ACC112 (cell line): ENCODE results near the gene SNORC.

ENCODE experiments used
- H2AFZ ChIP-seq: fragments of 200-600 bp; sonication (generic); one replicate; pipeline ENCODE4 v1.6.0; 2017; ENCODE audit warnings: antibody characterized with exemption, low read length; ENCODE audit not compliant: unreplicated experiment
- H3K27ac ChIP-seq: fragments of 200-600 bp; sonication (generic); 2 replicates; pipeline ENCODE4 v1.5.1; 2014; ENCODE audit warnings: low read depth, mild to moderate bottlenecking, antibody characterized with exemption, low read length, moderate library complexity
- H3K27me3 ChIP-seq: fragments of 200-600 bp; sonication (generic); 2 replicates; pipeline ENCODE4 v1.6.1; 2014; ENCODE audit warnings: mild to moderate bottlenecking, antibody characterized with exemption, low read length, moderate library complexity, mixed read lengths; ENCODE audit not compliant: insufficient read depth
- H3K36me3 ChIP-seq: fragments of 200-600 bp; sonication (generic); 2 replicates; pipeline ENCODE4 v1.6.1; 2016; ENCODE audit warnings: mild to moderate bottlenecking, antibody characterized with exemption, low read length, moderate library complexity, mixed read lengths; ENCODE audit not compliant: insufficient read depth
- H3K4me1 ChIP-seq: fragments of 200-600 bp; sonication (generic); one replicate; pipeline ENCODE4 v1.6.1; 2016; ENCODE audit warnings: low read length, mixed read lengths; ENCODE audit not compliant: insufficient read depth, unreplicated experiment, control insufficient read depth
- H3K4me3 ChIP-seq: fragments of 200-600 bp; sonication (generic); 2 replicates; pipeline ENCODE4 v1.5.1; 2014; ENCODE audit warnings: mild to moderate bottlenecking, low read depth, low read length
- H3K79me2 ChIP-seq: fragments of 200-600 bp; sonication (generic); one replicate; pipeline ENCODE4 v1.6.0; 2016; ENCODE audit warnings: low read length; ENCODE audit not compliant: control insufficient read depth, unreplicated experiment, insufficient read depth

SNORC gene

GRCh38 chr2:232875256-232876121 is 5.4 kb downstream of the SNORC start:
- Histone ChIP-seq H3K79me2 (no peaks in the 10 kb centered on the region), H2AFZ (no peak overlapping the region), H3K27me3 (peaks cover 18% of the 10 kb centered on the region), H3K4me1 (no peaks in the 10 kb centered on the region), H3K4me3 (no peak overlapping the region), H3K27ac (no peak overlapping the region), H3K36me3 (no peaks in the 10 kb centered on the region)

- peak overlapping the region; percentile 63 for H3K4me3 ChIP-seq
- H3K79me2 ChIP-seq: no peaks in the 10 kb centered on the region
- H3K36me3 ChIP-seq: no peaks in the 10 kb centered on the region
- H2AFZ ChIP-seq: no peak overlapping the region
- H3K4me1 ChIP-seq: no peaks in the 10 kb centered on the region
- H3K27me3 ChIP-seq: peaks cover 18% of the 10 kb centered on the region
- H3K27ac ChIP-seq: no peak overlapping the region
These were observed 6.3 kb downstream of the SNORC start for GRCh38 chr2:232876161-232876977.

- Histone ChIP-seq H3K79me2 (no peaks in the 10 kb centered on the region), H2AFZ (no peak overlapping the region), H3K4me3 (peak overlapping the region; percentile 63), H3K27me3 (peaks cover 18% of the 10 kb centered on the region), H3K27ac (no peak overlapping the region), H3K4me1 (no peaks in the 10 kb centered on the region), H3K36me3 (no peaks in the 10 kb centered on the region)
These were observed 6.9 kb downstream of the SNORC start for GRCh38 chr2:232876978-232877441.

DNA sequence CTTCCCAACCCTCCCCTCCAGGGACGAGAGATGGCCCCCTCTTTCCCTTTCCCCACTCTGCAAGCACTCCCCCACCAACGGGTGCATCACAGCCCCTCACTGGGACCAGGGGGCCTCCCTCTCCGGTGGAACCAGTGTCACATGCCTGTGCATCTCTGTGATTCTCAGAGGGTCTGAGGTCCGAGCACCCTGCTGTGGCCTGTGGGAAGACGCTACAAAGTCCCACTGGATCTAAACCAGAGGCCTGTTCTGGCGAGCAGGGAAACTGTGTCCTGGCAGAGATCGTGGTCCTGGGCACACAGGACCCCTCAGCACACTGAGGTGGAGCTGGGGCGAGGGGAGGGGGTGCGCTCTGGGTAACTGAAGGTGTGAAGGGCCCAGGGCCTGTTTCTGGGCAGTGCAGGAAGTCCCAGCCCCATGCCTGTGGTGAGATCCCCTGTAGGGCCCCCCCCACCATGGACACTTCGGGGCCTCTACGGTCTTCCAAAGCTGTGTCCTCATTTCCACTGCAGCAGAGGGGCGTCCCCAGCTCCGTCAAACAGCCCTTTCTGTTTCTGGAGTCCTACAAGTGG is 8.0 kb downstream of the SNORC start:
- Histone ChIP-seq H3K4me1 (no peaks in the 10 kb centered on the region), H3K27ac (no peak overlapping the region), H3K27me3 (peaks cover 18% of the 10 kb centered on the region), H3K4me3 (no peak overlapping the region), H3K36me3 (no peaks in the 10 kb centered on the region), H3K79me2 (no peaks in the 10 kb centered on the region), H2AFZ (no peak overlapping the region)

GRCh38 chr2:232878855-232879617 is 9.0 kb downstream of the SNORC start:
- Histone ChIP-seq H3K36me3 (no peaks in the 10 kb centered on the region), H3K79me2 (no peaks in the 10 kb centered on the region), H3K27me3 (peaks cover 18% of the 10 kb centered on the region), H3K4me1 (no peaks in the 10 kb centered on the region), H3K4me3 (no peak overlapping the region), H2AFZ (no peak overlapping the region), H3K27ac (no peak overlapping the region)

DNA sequence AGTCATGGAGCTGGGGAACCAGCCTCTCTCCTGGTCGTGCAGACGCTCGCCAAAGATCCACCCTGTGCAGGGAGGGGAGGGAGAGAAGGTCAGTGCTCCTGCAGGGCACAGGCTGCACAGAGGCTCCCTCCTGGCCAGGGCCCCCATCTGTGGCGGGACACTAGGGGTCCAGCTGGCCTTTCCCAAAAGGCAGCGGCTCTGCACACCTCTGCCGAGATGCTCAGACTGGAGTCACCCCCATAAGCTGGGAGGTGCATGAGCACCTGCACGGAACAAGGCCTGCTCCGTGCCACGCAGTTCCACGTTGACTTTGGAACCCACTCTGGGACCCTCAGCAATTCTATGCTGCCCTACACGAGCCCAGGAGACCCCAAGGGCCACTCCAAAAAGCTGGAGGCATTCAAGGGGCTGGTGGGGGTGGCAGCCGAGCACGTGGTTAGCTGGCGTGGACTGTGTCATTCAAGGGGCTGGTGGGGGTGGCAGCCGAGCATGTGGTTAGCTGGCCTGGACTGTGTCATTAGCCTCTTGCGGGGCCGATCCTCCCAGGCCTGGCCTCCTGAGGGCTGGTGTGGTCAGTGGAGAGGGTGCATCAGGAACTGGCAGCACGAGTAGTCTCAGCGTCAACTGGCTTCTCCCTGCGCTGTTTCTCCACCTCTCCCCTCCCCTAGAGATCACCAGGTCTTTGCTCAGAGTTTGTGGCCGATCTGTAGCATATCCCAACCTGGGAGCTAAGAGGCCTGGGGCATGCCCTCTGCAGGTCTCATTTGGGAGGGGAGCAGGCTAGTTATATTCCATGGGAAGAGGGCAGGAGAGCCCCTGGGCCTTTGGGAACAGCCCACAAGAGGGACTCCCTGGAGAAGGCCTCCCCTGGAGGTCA is 9.8 kb downstream of the SNORC start:
- Histone ChIP-seq H3K27me3 (peaks cover 18% of the 10 kb centered on the region), H3K4me1 (no peaks in the 10 kb centered on the region), H2AFZ (no peak overlapping the region), H3K36me3 (no peaks in the 10 kb centered on the region), H3K4me3 (no peak overlapping the region), H3K79me2 (no peaks in the 10 kb centered on the region), H3K27ac (no peak overlapping the region)

DNA sequence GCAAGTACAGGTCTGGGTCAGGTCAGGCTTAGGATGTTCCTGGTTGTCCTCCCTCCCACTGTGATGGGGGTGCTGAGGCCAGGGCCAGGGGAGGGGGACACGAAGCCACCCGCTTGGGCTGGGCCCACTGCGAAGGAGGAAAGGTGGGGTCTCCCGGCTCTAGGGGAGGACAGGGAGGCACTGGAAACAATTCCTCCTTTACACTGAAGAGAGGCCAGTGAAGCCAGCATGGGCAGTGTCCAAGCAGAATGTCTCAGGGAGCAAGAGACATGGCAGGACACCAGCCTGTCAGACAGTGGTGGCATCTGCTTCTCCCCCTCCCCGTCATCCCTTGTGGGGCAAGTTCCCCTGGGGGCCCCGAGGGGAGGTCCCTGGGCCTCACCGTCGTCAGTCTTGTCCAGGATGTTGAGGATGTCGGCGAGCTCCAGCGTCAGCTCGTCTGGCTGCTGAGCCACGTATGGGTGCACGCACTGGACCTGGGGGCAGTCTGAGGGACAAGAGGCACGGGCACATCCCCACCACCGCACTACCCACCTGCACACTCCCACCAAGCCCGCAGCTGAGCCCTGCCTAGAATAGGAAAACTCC is 10.8 kb downstream of the SNORC start:
- H3K27ac ChIP-seq: no peak overlapping the region
- no peak overlapping the region for H2AFZ ChIP-seq
- H3K36me3 ChIP-seq: no peaks in the 10 kb centered on the region
- H3K4me1 ChIP-seq: no peaks in the 10 kb centered on the region
- H3K79me2 ChIP-seq: no peaks in the 10 kb centered on the region
- no peak overlapping the region for H3K4me3 ChIP-seq
- H3K27me3 ChIP-seq: peaks cover 11% of the 10 kb centered on the region; the same call in 1 of the 2 replicates

DNA sequence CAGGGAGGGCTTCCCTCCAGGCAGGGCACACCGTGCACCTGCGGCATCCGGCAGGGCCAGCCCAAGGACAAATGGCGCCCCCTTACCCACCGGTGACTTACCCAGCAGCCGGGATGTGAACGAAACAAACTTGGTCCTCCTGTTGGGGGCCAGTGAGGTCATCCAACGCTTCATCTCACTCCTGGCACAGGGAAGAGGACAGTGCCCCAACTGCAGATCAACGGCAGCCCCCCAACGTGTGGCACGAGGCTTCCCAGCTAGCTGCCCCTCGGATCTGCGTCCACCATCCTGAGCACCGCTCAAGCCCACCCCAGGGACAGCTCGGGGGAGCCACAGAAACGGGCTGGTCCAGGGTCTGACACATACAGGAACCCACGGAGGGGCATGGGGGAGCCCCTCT is 12.0 kb downstream of the SNORC start:
- Histone ChIP-seq H3K36me3 (no peaks in the 10 kb centered on the region), H3K27ac (no peak overlapping the region), H3K4me3 (no peak overlapping the region), H3K79me2 (no peaks in the 10 kb centered on the region), H3K4me1 (no peaks in the 10 kb centered on the region), H2AFZ (no peak overlapping the region), H3K27me3 (peaks cover 2% of the 10 kb centered on the region; the same call in 1 of the 2 replicates)

GRCh38 chr2:232882505-232883115 is 12.5 kb downstream of the SNORC start:
- H2AFZ ChIP-seq: no peak overlapping the region
- no peaks in the 10 kb centered on the region for H3K4me1 ChIP-seq
- no peaks in the 10 kb centered on the region for H3K27me3 ChIP-seq
- H3K36me3 ChIP-seq: no peaks in the 10 kb centered on the region
- H3K4me3 ChIP-seq: no peak overlapping the region
- no peaks in the 10 kb centered on the region for H3K79me2 ChIP-seq
- H3K27ac ChIP-seq: no peak overlapping the region
